ENCODE data around the gene OSGEPL1. TPM values are rescaled to one million over a fixed set of nuclear protein-coding genes. Genes with fewer than 3 reads are reported as not detected.
A peak's percentile ranks its signal among the peaks of the same experiment; 100 is the strongest.

OSGEPL1 gene, protein sequence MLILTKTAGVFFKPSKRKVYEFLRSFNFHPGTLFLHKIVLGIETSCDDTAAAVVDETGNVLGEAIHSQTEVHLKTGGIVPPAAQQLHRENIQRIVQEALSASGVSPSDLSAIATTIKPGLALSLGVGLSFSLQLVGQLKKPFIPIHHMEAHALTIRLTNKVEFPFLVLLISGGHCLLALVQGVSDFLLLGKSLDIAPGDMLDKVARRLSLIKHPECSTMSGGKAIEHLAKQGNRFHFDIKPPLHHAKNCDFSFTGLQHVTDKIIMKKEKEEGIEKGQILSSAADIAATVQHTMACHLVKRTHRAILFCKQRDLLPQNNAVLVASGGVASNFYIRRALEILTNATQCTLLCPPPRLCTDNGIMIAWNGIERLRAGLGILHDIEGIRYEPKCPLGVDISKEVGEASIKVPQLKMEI
- 10 to 100 TPM in 1 of 2 donors, 1 to 10 TPM in 1; 8.9 to 11.8 TPM for total RNA-seq

DNA sequence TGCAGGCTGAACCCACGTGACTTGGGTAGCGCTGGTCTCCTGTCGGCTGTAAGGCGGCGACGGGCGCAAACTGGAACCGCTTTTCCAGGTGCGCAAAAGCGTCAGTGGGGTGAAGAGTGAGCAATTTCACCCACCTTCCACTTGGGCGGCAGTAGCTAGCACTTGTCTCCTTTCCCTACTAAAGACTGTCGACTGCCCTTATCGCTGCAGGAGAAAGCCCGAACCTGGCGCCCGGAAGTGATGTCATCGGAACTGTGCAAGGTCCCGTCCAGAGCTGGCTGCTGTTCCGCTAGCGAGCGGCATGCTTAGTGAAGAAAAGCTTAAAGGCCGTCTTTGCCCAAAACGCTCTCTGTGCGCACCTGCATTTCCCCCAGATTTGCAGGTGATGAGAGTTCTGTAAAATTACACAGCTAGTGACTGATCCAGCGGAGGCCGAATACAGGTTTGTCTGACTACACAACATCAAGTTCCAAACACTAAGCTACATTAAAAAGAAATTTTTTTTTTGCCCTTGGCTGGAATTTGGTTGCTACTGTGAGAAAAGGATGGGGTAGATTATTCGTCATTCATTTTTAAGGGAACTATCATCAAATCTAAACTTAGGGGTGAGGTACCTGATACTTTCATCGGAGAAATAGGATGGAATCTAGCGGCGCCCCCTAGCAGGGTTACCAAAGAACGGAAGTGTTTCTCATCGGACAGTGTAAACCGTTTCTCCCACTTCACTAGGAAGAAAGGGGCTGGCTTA lies at the start of gene OSGEPL1:
Gene OSGEPL1, minus strand, starts transcription at position 242 of the 748 bp plus-strand sequence. CDS start 1,152 bp downstream, outside the sequence.
- Mint-ChIP-seq H3K27ac (peak within 1 kb of the TSS; percentile 97 to 98), H3K36me3 (peaks cover 11% of the 10 kb centered on the region in 2 donors), H3K9me3 (no peaks in the 10 kb centered on the region)
- DNase-seq (ENCODE audit: low spot score in 2 of 2), result peak; percentile 84 to 87
- peak; percentile 95 to 99 for ATAC-seq

DNA sequence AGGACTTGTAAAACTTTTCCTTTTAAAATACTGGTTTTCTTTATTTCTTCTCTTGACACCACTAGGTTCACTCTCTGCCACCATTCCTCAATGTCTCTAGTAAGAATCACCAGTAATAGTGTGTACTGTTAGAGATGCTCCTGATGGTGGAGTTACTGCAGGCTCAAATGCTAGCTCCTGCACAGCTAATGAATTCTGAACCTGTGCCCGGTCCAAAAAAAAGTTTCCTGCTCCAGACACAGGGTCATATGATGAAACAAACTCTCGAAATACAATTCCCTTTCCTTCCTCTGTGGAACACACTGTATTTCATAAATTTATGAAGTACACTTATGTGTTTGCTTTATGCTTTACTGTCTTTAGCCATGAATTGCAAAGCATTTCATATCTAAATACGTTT lies 40.8 kb upstream of the OSGEPL1 start:
- ATAC-seq, result no peak

GRCh38 chr2:189802396-189802912 lies 39.9 kb upstream of the OSGEPL1 start:
- ATAC-seq, result peak in 1 of 2 donors; percentile 26
- Mint-ChIP-seq H3K9me3 (no peaks in the 10 kb centered on the region), H3K27ac (no peak overlapping the region)

More for the DNA sequence above, 40.8 kb upstream of the OSGEPL1 start:
- Mint-ChIP-seq H3K36me3 (peaks cover 4 to 17% of the 10 kb centered on the region in 2 donors), H3K9me3 (no peaks in the 10 kb centered on the region), H3K27ac (no peak overlapping the region)
- DNase-seq (ENCODE audit: low spot score in 2 of 2), result no peak

DNA sequence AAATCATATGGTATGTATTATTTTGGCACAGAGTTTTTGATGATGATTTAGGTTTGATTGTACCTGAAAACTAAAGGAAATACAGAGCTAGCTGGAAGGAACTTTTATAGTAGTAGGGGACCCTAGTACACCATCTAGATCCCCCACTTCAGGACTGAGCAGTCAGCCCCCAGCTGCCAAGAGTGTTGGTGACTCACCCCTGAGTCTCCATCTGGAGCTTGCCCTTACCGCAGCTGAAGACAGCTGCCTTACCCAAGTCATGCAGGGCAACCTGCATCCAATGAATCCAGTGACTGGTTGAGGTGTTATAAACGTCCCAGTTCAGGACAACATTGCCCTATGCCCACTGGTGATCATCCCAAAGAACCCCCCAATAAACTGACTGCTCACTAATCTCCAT lies 36.9 kb upstream of the OSGEPL1 start:
- no peaks in the 10 kb centered on the region for H3K9me3 Mint-ChIP-seq
- peak overlapping the region in 1 of 2 donors; percentile 44 for H3K27ac Mint-ChIP-seq
- DNase-seq (ENCODE audit: low spot score in 2 of 2) (no peak), ATAC-seq (no peak)
- peaks cover 4 to 17% of the 10 kb centered on the region in 2 donors for H3K36me3 Mint-ChIP-seq

More at GRCh38 chr2:189802396-189802912, 39.9 kb upstream of the OSGEPL1 start:
- H3K36me3 Mint-ChIP-seq, result peaks cover 4 to 17% of the 10 kb centered on the region in 2 donors
- DNase-seq (ENCODE audit: low spot score in 2 of 2), result no peak

- no peak for DNase-seq (ENCODE audit: low spot score in 2 of 2)
- ATAC-seq, result no peak
- Mint-ChIP-seq H3K36me3 (peaks cover 4 to 17% of the 10 kb centered on the region in 2 donors), H3K9me3 (no peaks in the 10 kb centered on the region), H3K27ac (no peak overlapping the region)
Measured at GRCh38 chr2:189799030-189799331, 36.4 kb upstream of the OSGEPL1 start.

GRCh38 chr2:189798312-189799029 lies 35.9 kb upstream of the OSGEPL1 start:
- ATAC-seq, result peak in 1 of 2 donors; percentile 75
- H3K36me3 Mint-ChIP-seq, result peaks cover 4 to 17% of the 10 kb centered on the region in 2 donors
- H3K9me3 Mint-ChIP-seq, result no peaks in the 10 kb centered on the region
- no peak overlapping the region for H3K27ac Mint-ChIP-seq
- DNase-seq (ENCODE audit: low spot score in 2 of 2), result no peak

DNA sequence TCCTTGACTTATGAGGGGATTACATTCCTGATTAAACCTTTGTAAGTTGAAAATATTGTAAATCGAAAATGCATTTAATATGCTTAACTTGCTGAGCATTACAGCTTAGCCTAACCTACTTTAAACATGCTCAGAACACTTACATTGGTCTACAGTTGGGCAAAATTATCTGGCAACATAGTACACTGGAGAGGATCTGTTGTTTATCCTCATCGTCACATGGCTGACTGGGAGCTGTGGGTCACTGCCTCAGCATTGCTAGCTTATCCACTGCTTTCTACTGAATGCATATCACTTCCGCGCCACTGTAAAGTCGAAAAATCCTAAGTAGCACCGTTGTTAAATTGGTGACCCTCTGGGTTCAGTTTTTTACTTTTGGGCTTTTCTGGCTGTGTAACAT lies 35.3 kb upstream of the OSGEPL1 start:
- Mint-ChIP-seq H3K9me3 (no peaks in the 10 kb centered on the region), H3K27ac (no peak overlapping the region), H3K36me3 (peaks cover 4 to 17% of the 10 kb centered on the region in 2 donors)
- no peak for DNase-seq (ENCODE audit: low spot score in 2 of 2)
- ATAC-seq, result no peak

GRCh38 chr2:189794310-189794709 lies 31.7 kb upstream of the OSGEPL1 start:
- DNase-seq (ENCODE audit: low spot score in 2 of 2), result no peak
- no peaks in the 10 kb centered on the region for H3K9me3 Mint-ChIP-seq
- peaks cover 3 to 10% of the 10 kb centered on the region in 2 donors for H3K36me3 Mint-ChIP-seq
- H3K27ac Mint-ChIP-seq, result no peak overlapping the region
- no peak for ATAC-seq

DNA sequence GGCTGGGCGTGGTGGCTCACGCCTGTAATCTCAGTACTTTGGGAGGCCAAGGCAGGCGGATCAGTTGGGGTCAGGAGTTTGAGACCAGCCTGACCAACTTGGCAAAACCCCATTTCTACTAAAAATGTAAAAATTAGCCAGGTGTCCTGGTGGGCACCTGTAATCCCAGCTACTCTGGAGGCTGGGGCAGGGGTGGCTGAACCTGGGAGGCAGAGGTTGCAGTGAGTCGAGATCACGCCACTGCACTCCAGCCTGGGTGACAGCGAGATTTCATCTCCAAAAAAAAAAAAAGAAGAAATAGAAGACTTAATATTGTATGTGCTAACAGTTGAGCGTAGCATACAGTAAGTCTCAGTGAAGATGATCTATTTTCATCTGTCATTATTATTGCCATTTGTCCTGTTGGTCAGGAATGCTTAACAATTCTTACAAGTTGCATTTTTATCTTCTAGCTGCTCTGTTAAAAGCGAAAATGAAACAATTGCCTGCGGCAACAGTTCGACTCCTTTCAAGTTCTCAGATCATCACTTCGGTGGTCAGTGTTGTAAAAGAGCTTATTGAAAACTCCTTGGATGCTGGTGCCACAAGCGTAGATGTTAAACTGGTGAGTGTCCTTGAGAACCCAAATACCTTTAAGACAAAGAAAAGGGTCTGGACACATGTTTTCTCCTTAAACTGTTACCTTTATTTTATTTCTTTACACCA lies 28.9 kb upstream of the OSGEPL1 start:
- H3K9me3 Mint-ChIP-seq, result no peaks in the 10 kb centered on the region
- ATAC-seq, result no peak
- no peak overlapping the region for H3K27ac Mint-ChIP-seq
- no peak for DNase-seq (ENCODE audit: low spot score in 2 of 2)
- peaks cover 13 to 17% of the 10 kb centered on the region in 2 donors for H3K36me3 Mint-ChIP-seq

DNA sequence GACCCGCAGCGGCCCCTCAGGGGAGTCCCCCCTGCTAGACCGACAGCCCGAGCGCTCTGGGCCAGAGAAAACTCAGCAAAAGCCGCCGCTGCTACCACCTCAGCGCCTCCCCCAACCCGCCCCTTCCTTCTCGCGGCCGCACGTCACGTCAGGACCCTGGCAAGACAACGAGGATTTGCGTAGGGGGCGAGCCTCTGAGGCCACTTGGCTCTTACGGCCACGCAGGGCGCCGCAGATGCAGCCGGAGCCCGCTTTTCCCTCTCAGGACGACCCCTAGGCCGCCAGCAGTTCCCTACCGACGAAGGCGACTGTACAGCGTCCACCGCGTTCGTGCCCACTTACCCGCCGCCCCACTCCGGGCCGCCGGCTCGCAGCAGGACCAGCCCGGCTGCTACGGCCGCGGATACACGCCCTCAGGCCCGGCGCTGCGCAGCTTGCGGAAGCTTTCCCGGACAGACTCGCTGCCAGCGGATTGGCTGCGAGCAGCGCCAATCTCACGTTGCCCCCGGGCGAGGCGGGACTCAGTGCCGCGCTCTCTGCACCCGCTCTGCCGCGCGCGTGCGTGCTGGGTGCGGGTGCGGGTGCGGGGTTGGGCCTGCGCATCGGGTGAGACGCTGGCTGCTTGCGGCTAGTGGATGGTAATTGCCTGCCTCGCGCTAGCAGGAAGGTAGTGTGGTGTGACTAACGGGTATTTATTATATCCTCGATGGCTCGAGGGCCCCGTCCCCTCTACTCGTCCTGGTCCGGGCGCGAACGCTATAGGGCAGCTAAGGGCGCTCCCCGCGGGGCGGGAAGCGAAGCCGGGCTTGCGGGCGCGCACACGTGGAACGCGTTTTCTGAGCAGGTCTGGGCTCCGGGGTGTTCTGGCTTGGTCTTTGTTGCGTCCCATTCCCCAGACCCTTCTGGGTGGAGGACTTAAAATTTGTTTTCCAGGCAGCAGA lies 21.6 kb upstream of the OSGEPL1 start, which contains the start of the genes ORMDL1 and PMS1:
Gene ORMDL1, minus strand, starts transcription at position 413 of the 941 bp plus-strand sequence. CDS start 1,744 bp downstream, outside the sequence.
Gene PMS1, plus strand, starts transcription at position 524 of the 941 bp plus-strand sequence. CDS start 7,360 bp downstream, outside the sequence.
- peak within 1 kb of the TSS; percentile 96 for H3K27ac Mint-ChIP-seq
- H3K9me3 Mint-ChIP-seq, result no peaks in the 10 kb centered on the region
- peaks cover 44 to 54% of the 10 kb centered on the region in 2 donors for H3K36me3 Mint-ChIP-seq
- peak; percentile 94 to 97 for DNase-seq (ENCODE audit: low spot score in 2 of 2)
- ATAC-seq, result peak; percentile 92 to 93

DNA sequence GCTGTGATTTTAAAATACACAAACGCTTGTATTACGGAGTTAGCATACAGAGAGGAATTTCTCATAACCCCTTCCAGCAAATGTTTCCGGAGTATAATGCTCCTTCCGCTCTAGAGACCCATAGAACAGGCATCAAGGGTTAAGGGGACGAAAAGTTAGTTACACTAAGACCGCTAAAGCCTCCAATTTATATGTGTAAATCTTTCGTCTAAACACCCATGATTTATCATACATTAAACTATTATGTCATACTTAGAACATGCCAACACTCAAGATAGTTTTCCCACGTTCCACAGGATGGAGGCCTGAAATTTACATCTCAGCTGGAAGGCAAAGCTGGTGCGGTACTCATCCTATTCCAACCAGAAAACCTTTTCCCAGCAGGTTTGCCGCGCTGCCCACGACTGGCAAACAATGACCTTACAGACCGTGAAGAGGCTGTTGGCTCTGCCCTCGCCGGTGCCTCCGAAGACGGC lies 20.9 kb upstream of the OSGEPL1 start:
- Mint-ChIP-seq H3K36me3 (peaks cover 51 to 61% of the 10 kb centered on the region in 2 donors), H3K27ac (peak overlapping the region; percentile 90 to 96), H3K9me3 (no peaks in the 10 kb centered on the region)
- ATAC-seq (peak in 1 of 2 donors; percentile 10), DNase-seq (ENCODE audit: low spot score in 2 of 2) (no peak)

GRCh38 chr2:189782221-189782671 lies 19.7 kb upstream of the OSGEPL1 start:
- DNase-seq (ENCODE audit: low spot score in 2 of 2), result peak in 1 of 2 donors; percentile 11
- no peak for ATAC-seq
- Mint-ChIP-seq H3K36me3 (peaks cover 50 to 60% of the 10 kb centered on the region in 2 donors), H3K27ac (peak overlapping the region; percentile 90 to 96), H3K9me3 (no peaks in the 10 kb centered on the region)

GRCh38 chr2:189772212-189772611 lies 9.6 kb upstream of the OSGEPL1 start:
- Mint-ChIP-seq H3K9me3 (no peaks in the 10 kb centered on the region), H3K27ac (no peak overlapping the region), H3K36me3 (peaks cover 0 to 22% of the 10 kb centered on the region in 2 donors)
- ATAC-seq (no peak), DNase-seq (ENCODE audit: low spot score in 2 of 2) (no peak)

GRCh38 chr2:189770590-189771322 lies 8.2 kb upstream of the OSGEPL1 start:
- Mint-ChIP-seq H3K9me3 (no peaks in the 10 kb centered on the region), H3K27ac (no peak overlapping the region), H3K36me3 (peaks cover 0 to 32% of the 10 kb centered on the region in 2 donors)
- DNase-seq (ENCODE audit: low spot score in 2 of 2) (no peak), ATAC-seq (no peak)

Data from activated naive CD4-positive, alpha-beta T cell treated with anti-CD3 and anti-CD28 coated beads, Interleukin-2, amount 50 U/mL, for 72 hours (primary cell).